Breast epithelium (tissue), 3 donors: Measurements from ENCODE around the gene ZC3H4.

Experiments
- POLR2A ChIP-seq: fragments of 450-650 bp; IDR thresholded peaks from one replicate; pipeline ENCODE4 v1.6.1; 2016; ENCODE audit warnings: antibody characterized with exemption, mild to moderate bottlenecking, moderate library complexity
- POLR2AphosphoS5 ChIP-seq, 3 donors: sonication (generic); formaldehyde crosslinking; IDR thresholded peaks; one replicate each; pipeline ENCODE4 v1.6.1; 2017; ENCODE audit warnings: antibody characterized with exemption in 3 of 3
- TF ChIP-seq, protein P1 (sequence below), 3 donors: fragments of 450-650 bp; IDR thresholded peaks; one replicate each; pipeline ENCODE4 v1.5.1; 2016 to 2017; ENCODE audit warnings: antibody characterized with exemption in 3 of 3, mild to moderate bottlenecking in 3 of 3, moderate library complexity in 3 of 3

DNA sequence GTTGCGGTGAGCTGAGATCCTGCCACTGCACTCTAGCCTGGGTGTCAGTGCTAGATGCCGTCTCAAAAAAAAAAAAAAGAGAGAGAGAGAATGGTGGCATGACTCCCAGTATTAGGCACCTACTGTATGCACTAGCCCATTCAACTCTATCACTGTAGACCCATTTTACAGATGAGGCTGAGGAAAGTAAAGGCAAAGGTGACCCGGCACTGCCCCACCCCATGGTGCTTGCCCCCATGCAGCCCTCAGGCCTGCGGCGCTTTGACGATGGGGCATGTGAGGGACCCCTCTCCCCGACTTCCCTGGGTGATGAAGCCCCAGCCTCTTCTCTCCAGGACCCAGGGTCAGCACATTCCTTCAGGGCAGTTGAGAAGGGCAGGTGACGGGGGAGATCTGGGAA, 86.7 kb downstream of the ZC3H4 start:
- TF ChIP-seq, protein P1, sequence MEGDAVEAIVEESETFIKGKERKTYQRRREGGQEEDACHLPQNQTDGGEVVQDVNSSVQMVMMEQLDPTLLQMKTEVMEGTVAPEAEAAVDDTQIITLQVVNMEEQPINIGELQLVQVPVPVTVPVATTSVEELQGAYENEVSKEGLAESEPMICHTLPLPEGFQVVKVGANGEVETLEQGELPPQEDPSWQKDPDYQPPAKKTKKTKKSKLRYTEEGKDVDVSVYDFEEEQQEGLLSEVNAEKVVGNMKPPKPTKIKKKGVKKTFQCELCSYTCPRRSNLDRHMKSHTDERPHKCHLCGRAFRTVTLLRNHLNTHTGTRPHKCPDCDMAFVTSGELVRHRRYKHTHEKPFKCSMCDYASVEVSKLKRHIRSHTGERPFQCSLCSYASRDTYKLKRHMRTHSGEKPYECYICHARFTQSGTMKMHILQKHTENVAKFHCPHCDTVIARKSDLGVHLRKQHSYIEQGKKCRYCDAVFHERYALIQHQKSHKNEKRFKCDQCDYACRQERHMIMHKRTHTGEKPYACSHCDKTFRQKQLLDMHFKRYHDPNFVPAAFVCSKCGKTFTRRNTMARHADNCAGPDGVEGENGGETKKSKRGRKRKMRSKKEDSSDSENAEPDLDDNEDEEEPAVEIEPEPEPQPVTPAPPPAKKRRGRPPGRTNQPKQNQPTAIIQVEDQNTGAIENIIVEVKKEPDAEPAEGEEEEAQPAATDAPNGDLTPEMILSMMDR (IDR thresholded peaks at IDR 0.05) = no peak
- TF ChIP-seq POLR2A = no peak
- no peak for TF ChIP-seq POLR2AphosphoS5 (IDR thresholded peaks at IDR 0.05)
